Adrenal gland (tissue), 12 donors: Measurements from ENCODE around the gene GPNMB. TPM values are rescaled to one million over a fixed set of nuclear protein-coding genes. Genes with fewer than 3 reads are reported as not detected.

Source experiments
- DNase-seq, 7 donors: peaks; one replicate each; pipeline ENCODE4 v3.0.0-alpha.2; 2019 to 2020
- H3K27ac ChIP-seq, 5 donors: fragments of 200-600 bp; sonication (generic) in 4 of 5; 1 replicate in 3 of 5; 2 replicates in 2 of 5; pipeline versions ENCODE4 v1.5.1 to v1.8.0; 2016 to 2020; ENCODE audit warnings: mild to moderate bottlenecking in 1 of 5
- H3K27me3 ChIP-seq: fragments of 200-600 bp; 2 replicates; pipeline ENCODE4 v1.8.0; 2021
- H3K36me3 ChIP-seq, 2 donors: fragments of 200-600 bp; replicated peaks in 1 of 2; 1 replicate in 1 of 2; 2 replicates in 1 of 2; pipeline versions ENCODE4 v1.5.1 to v1.8.0; 2018 to 2022
- H3K4me1 ChIP-seq, 2 donors: fragments of 200-600 bp; replicated peaks in 1 of 2; 1 replicate in 1 of 2; 2 replicates in 1 of 2; pipeline versions ENCODE4 v1.5.1 to v1.8.0; 2018 to 2021
- H3K4me3 ChIP-seq, 4 donors: fragments of 200-600 bp; sonication (generic) in 3 of 4; one replicate each; pipeline ENCODE4 v1.5.1; 2016 to 2018
- H3K9me3 ChIP-seq, 3 donors: fragments of 200-600 bp; sonication (generic) in 1 of 3; replicated peaks in 1 of 3; 1 replicate in 2 of 3; 2 replicates in 1 of 3; pipeline versions ENCODE4 v1.5.1 to v1.8.0; 2016 to 2021
- CTCF ChIP-seq, 6 experiments: fragments of 450-650 bp in 4 of 6; fragments of 200-600 bp in 2 of 6; sonication (generic) in 1 of 6; IDR thresholded peaks; 1 replicate in 5 of 6; 2 replicates in 1 of 6; pipeline versions ENCODE4 v1.5.1 to v1.8.0; 2016 to 2021; ENCODE audit warnings: antibody characterized with exemption in 6 of 6, mild to moderate bottlenecking in 2 of 6, moderate library complexity in 1 of 6
- POLR2A ChIP-seq, 2 donors: fragments of 450-650 bp; IDR thresholded peaks; one replicate each; pipeline ENCODE4 v1.6.1; 2017; ENCODE audit warnings: antibody characterized with exemption in 2 of 2, mild to moderate bottlenecking in 2 of 2, moderate library complexity in 1 of 2
- WGBS, 4 donors: extraction: QIAGEN DNeasy Blood & Tissue Kit in 2 of 4; methylation state at CpG; one replicate each; pipeline versions ENCODE4 v1.1.5 to v1.1.7; 2013 to 2017; 5-methylcytosine and 5-hydroxymethylcytosine counted together
- intact Hi-C, 2 donors: fragments of 100-400 bp; cut with DNase I; formaldehyde crosslinking; loops; one replicate each; pipeline versions ENCODE4 v1.14.1 to v1.15.0; 2022 to 2023
- polyA plus RNA-seq, 3 donors: library from polyadenylated mRNA; stranded (reverse); fragments of 200-250 nt in 2 of 3; fragments of 350-450 nt in 1 of 3; fragmentation: Illumina TruSeq in 1 of 3; extraction: RNeasy Lipid Tissue Mini Kit (QIAGEN cat#74804) in 1 of 3; gene quantifications; one replicate each; pipeline ENCODE4 v1.2.3, GENCODE V29; 2013 to 2014
- total RNA-seq, 9 donors: library from RNA; depleted of rRNA in 4 of 9; stranded (reverse); fragments of >200 nt in 4 of 9; fragments of 120-200 nt in 1 of 9; fragmentation: NEBNext Ultra II Directional in 1 of 9; extraction: Animal tissue kit (Norgen Biotek cat#: 25700) in 1 of 9; gene quantifications; one replicate each; pipeline versions ENCODE4 v1.1.0 to v1.2.4, GENCODE V29; 2013 to 2023
- donor health status: healthy with polysubstance abuse.
- donor health status: Bipolar disorder and iron deficiency.
- donor health status: DM: yes; HTN: yes; CAD: no.
- donor health status: DM: no; HTN: no; CAD: no.
- donor health status: DM: no; HTN: no; CAD: no.
- donor health status: DM: yes; HTN: yes; CAD: no.

Gene GPNMB
- total and polyA plus RNA-seq, 12 donors, result 14.0 to 92.3 (median 35.1) TPM

- H3K36me3 ChIP-seq, result no peaks in the 10 kb centered on the region
- H3K27ac ChIP-seq, result no peak overlapping the region
- WGBS, 4 donors, result 58 to 74% (median 73%) methylated on average over 3 to 4 of the region's 4 CpGs
- intact Hi-C loops, result no loop called here
- H3K27me3 ChIP-seq, result no peaks in the 10 kb centered on the region
- TF ChIP-seq POLR2A (IDR thresholded peaks at IDR 0.05), result no peak
- H3K4me1 ChIP-seq, result no peaks in the 10 kb centered on the region
- H3K9me3 ChIP-seq, result no peaks in the 10 kb centered on the region
- no peak overlapping the region for H3K4me3 ChIP-seq
- no peak for DNase-seq
These were observed 19.6 kb upstream of the GPNMB start for GRCh38 chr7:23226844-23227450.

- H3K27me3 ChIP-seq, result no peaks in the 10 kb centered on the region
- no peaks in the 10 kb centered on the region for H3K4me1 ChIP-seq
- WGBS, 4 donors, result 78 to 93% (median 86%) methylated on average over 2 of the region's 2 CpGs
- H3K36me3 ChIP-seq, result no peaks in the 10 kb centered on the region
- H3K4me3 ChIP-seq, result no peak overlapping the region
- H3K9me3 ChIP-seq, result no peaks in the 10 kb centered on the region
- intact Hi-C loops, result no loop called here
- TF ChIP-seq CTCF (IDR thresholded peaks at IDR 0.05) (no peak), POLR2A (IDR thresholded peaks at IDR 0.05) (no peak)
- no peak for DNase-seq
- no peak overlapping the region for H3K27ac ChIP-seq
These were observed 18.2 kb upstream of the GPNMB start for GRCh38 chr7:23228412-23228811.

GRCh38 chr7:23230641-23231101, 15.9 kb upstream of the GPNMB start:
- no peaks in the 10 kb centered on the region for H3K4me1 ChIP-seq
- no peaks in the 10 kb centered on the region for H3K27me3 ChIP-seq
- no peak overlapping the region for H3K27ac ChIP-seq
- no peaks in the 10 kb centered on the region for H3K36me3 ChIP-seq
- H3K9me3 ChIP-seq, result no peaks in the 10 kb centered on the region
- WGBS, 4 donors, result 68 to 78% (median 71%) methylated on average over 6 of the region's 6 CpGs
- intact Hi-C loops, result no loop called here
- no peak for TF ChIP-seq POLR2A (IDR thresholded peaks at IDR 0.05)
- no peak for TF ChIP-seq CTCF (IDR thresholded peaks at IDR 0.05)
- H3K4me3 ChIP-seq, result no peak overlapping the region
- no peak for DNase-seq

- no peaks in the 10 kb centered on the region for H3K36me3 ChIP-seq
- 63 to 84% (median 76%) methylated on average over 3 of the region's 3 CpGs for WGBS, 4 donors
- intact Hi-C loops, result no loop called here
- no peak overlapping the region for H3K4me3 ChIP-seq
- no peaks in the 10 kb centered on the region for H3K27me3 ChIP-seq
- no peak for TF ChIP-seq CTCF (IDR thresholded peaks at IDR 0.05)
- TF ChIP-seq POLR2A (IDR thresholded peaks at IDR 0.05), result no peak
- H3K27ac ChIP-seq, result no peak overlapping the region
- DNase-seq, result no peak
- H3K9me3 ChIP-seq, result no peaks in the 10 kb centered on the region
- H3K4me1 ChIP-seq, result no peaks in the 10 kb centered on the region
These were observed 13.6 kb upstream of the GPNMB start for GRCh38 chr7:23232966-23233365.
